Activated CD4-positive, alpha-beta memory T cell treated with anti-CD3 and anti-CD28 coated beads, Interleukin-2, amount 10 ng/mL, durations not matched to agents 7 days and 5 days (primary cell): ENCODE data around the gene STK32C. TPM values are rescaled to one million over a fixed set of nuclear protein-coding genes. Genes with fewer than 3 reads are reported as not detected.

Experiments used
- CTCF ChIA-PET: fragments of 350-600 bp; sonication (Branson Sonifier 250); formaldehyde crosslinking; loops from one replicate; lab custom pipeline; 2021; ENCODE audit warnings: antibody characterized with exemption, inconsistent platforms; lab: Charles Lee
- POLR2A ChIA-PET: fragments of 350-600 bp; sonication (Branson Sonifier 250); formaldehyde crosslinking; loops from one replicate; lab custom pipeline; 2021; ENCODE audit warnings: antibody characterized with exemption; lab: Charles Lee
- DNase-seq: peaks from one replicate; pipeline ENCODE4 v3.0.0-alpha.2; 2020
- H3K27ac Mint-ChIP-seq: one replicate; pipeline ENCODE4 v1.8.0; 2021; ENCODE audit warnings: mild to moderate bottlenecking, mixed read lengths
- H3K27me3 Mint-ChIP-seq: one replicate; pipeline ENCODE4 v1.8.0; 2021; ENCODE audit warnings: mixed read lengths
- H3K36me3 Mint-ChIP-seq: one replicate; pipeline ENCODE4 v1.8.0; 2021; ENCODE audit warnings: low read depth, mixed read lengths
- H3K4me1 Mint-ChIP-seq: one replicate; pipeline ENCODE4 v1.8.0; 2021; ENCODE audit warnings: mixed read lengths
- H3K4me3 Mint-ChIP-seq: one replicate; pipeline ENCODE4 v1.8.0; 2021; ENCODE audit warnings: mild to moderate bottlenecking, mixed read lengths
- H3K9me3 Mint-ChIP-seq: one replicate; pipeline ENCODE4 v1.8.0; 2021; ENCODE audit warnings: mixed read lengths
- total RNA-seq, 2 experiments: library from RNA; stranded (reverse); gene quantifications; one replicate each; pipeline ENCODE4 v1.2.3, GENCODE V29; 2021

STK32C gene
- total RNA-seq, 2 experiments from 2014 or later, result 17.4 to 18.2 TPM

GRCh38 chr10:132232981-132233380, 74.8 kb downstream of the STK32C start:
- no peaks in the 10 kb centered on the region for H3K36me3 Mint-ChIP-seq
- DNase-seq, result no peak
- H3K27me3 Mint-ChIP-seq, result no peaks in the 10 kb centered on the region
- no peaks in the 10 kb centered on the region for H3K9me3 Mint-ChIP-seq
- ChIA-PET POLR2A (no interaction called here), CTCF (no interaction called here)
- H3K4me3 Mint-ChIP-seq, result no peak overlapping the region
- H3K4me1 Mint-ChIP-seq, result peaks cover 28% of the 10 kb centered on the region
- H3K27ac Mint-ChIP-seq, result no peak overlapping the region

GRCh38 chr10:132232023-132232951, 75.5 kb downstream of the STK32C start:
- CTCF ChIA-PET, result no interaction called here
- H3K4me3 Mint-ChIP-seq, result no peak overlapping the region
- H3K27ac Mint-ChIP-seq, result no peak overlapping the region

GRCh38 chr10:132231656-132232022, 76.1 kb downstream of the STK32C start:
- no peak overlapping the region for H3K4me3 Mint-ChIP-seq
- H3K36me3 Mint-ChIP-seq, result no peaks in the 10 kb centered on the region
- H3K9me3 Mint-ChIP-seq, result no peaks in the 10 kb centered on the region
- H3K27me3 Mint-ChIP-seq, result no peaks in the 10 kb centered on the region
- POLR2A ChIA-PET, result no interaction called here
- CTCF ChIA-PET, result no interaction called here
- DNase-seq, result no peak
- H3K27ac Mint-ChIP-seq, result no peak overlapping the region
- H3K4me1 Mint-ChIP-seq, result peaks cover 33% of the 10 kb centered on the region

More at GRCh38 chr10:132232023-132232951, 75.5 kb downstream of the STK32C start:
- H3K36me3 Mint-ChIP-seq, result no peaks in the 10 kb centered on the region
- peaks cover 32% of the 10 kb centered on the region for H3K4me1 Mint-ChIP-seq
- H3K27me3 Mint-ChIP-seq, result no peaks in the 10 kb centered on the region
- H3K9me3 Mint-ChIP-seq, result no peaks in the 10 kb centered on the region
- DNase-seq, result no peak
- POLR2A ChIA-PET, result no interaction called here

- Mint-ChIP-seq H3K4me3 (no peak overlapping the region), H3K27me3 (no peaks in the 10 kb centered on the region), H3K9me3 (no peaks in the 10 kb centered on the region), H3K27ac (peak overlapping the region; percentile 31), H3K36me3 (no peaks in the 10 kb centered on the region), H3K4me1 (peaks cover 33% of the 10 kb centered on the region)
- ChIA-PET POLR2A (no interaction called here), CTCF (no interaction called here)
- DNase-seq, result no peak
These were observed 77.1 kb downstream of the STK32C start for GRCh38 chr10:132230557-132231210.

- Mint-ChIP-seq H3K36me3 (no peaks in the 10 kb centered on the region), H3K4me3 (peak overlapping the region; percentile 65), H3K4me1 (peaks cover 33% of the 10 kb centered on the region), H3K27ac (peak overlapping the region; percentile 84), H3K27me3 (no peaks in the 10 kb centered on the region), H3K9me3 (no peaks in the 10 kb centered on the region)
- ChIA-PET CTCF (no interaction called here), POLR2A (no interaction called here)
- DNase-seq, result peak; percentile 43
These were observed 77.8 kb downstream of the STK32C start for GRCh38 chr10:132229834-132230556.

GRCh38 chr10:132229096-132229495, 78.7 kb downstream of the STK32C start:
- Mint-ChIP-seq H3K9me3 (no peaks in the 10 kb centered on the region), H3K4me1 (peaks cover 33% of the 10 kb centered on the region), H3K27ac (no peak overlapping the region), H3K36me3 (no peaks in the 10 kb centered on the region), H3K4me3 (no peak overlapping the region), H3K27me3 (no peaks in the 10 kb centered on the region)
- no peak for DNase-seq
- ChIA-PET CTCF (no interaction called here), POLR2A (no interaction called here)

GRCh38 chr10:132228616-132229015, 79.1 kb downstream of the STK32C start:
- Mint-ChIP-seq H3K27ac (no peak overlapping the region), H3K4me1 (peaks cover 33% of the 10 kb centered on the region), H3K4me3 (no peak overlapping the region), H3K36me3 (no peaks in the 10 kb centered on the region), H3K27me3 (no peaks in the 10 kb centered on the region), H3K9me3 (no peaks in the 10 kb centered on the region)
- DNase-seq, result no peak
- ChIA-PET CTCF (no interaction called here), POLR2A (no interaction called here)

GRCh38 chr10:132227851-132228390, 79.8 kb downstream of the STK32C start:
- DNase-seq, result no peak
- H3K36me3 Mint-ChIP-seq, result no peaks in the 10 kb centered on the region
- no peaks in the 10 kb centered on the region for H3K27me3 Mint-ChIP-seq
- H3K27ac Mint-ChIP-seq, result no peak overlapping the region
- no peak overlapping the region for H3K4me3 Mint-ChIP-seq
- ChIA-PET POLR2A (no interaction called here), CTCF (no interaction called here)
- no peaks in the 10 kb centered on the region for H3K9me3 Mint-ChIP-seq
- H3K4me1 Mint-ChIP-seq, result peaks cover 31% of the 10 kb centered on the region

- DNase-seq, result no peak
- no peaks in the 10 kb centered on the region for H3K36me3 Mint-ChIP-seq
- peaks cover 22% of the 10 kb centered on the region for H3K4me1 Mint-ChIP-seq
- ChIA-PET CTCF (interaction anchor here (1.2 to 1.9 kb wide), 2 partner anchors 126 to 220 kb away, joined by 3 to 4 read pairs; no protein-coding TSS in a partner anchor), POLR2A (no interaction called here)
- H3K4me3 Mint-ChIP-seq, result no peak overlapping the region
- no peak overlapping the region for H3K27ac Mint-ChIP-seq
- H3K27me3 Mint-ChIP-seq, result no peaks in the 10 kb centered on the region
- no peaks in the 10 kb centered on the region for H3K9me3 Mint-ChIP-seq
These were observed 81.0 kb downstream of the STK32C start for GRCh38 chr10:132226586-132227405.

- ChIA-PET CTCF (interaction anchor here (1.2 to 1.9 kb wide), 2 partner anchors 127 to 221 kb away, joined by 3 to 4 read pairs; no protein-coding TSS in a partner anchor), POLR2A (no interaction called here)
- H3K27ac Mint-ChIP-seq, result no peak overlapping the region
- H3K36me3 Mint-ChIP-seq, result no peaks in the 10 kb centered on the region
- DNase-seq, result no peak
- no peak overlapping the region for H3K4me3 Mint-ChIP-seq
- H3K9me3 Mint-ChIP-seq, result no peaks in the 10 kb centered on the region
- peaks cover 18% of the 10 kb centered on the region for H3K4me1 Mint-ChIP-seq
- H3K27me3 Mint-ChIP-seq, result no peaks in the 10 kb centered on the region
These were observed 81.9 kb downstream of the STK32C start for GRCh38 chr10:132225849-132226205.

GRCh38 chr10:132225073-132225848, 82.5 kb downstream of the STK32C start:
- ChIA-PET POLR2A (no interaction called here), CTCF (interaction anchor here (1.9 kb wide), 1 partner anchor 222 kb away, joined by 4 read pairs; no protein-coding TSS in a partner anchor)
- H3K36me3 Mint-ChIP-seq, result no peaks in the 10 kb centered on the region
- no peaks in the 10 kb centered on the region for H3K27me3 Mint-ChIP-seq
- H3K9me3 Mint-ChIP-seq, result no peaks in the 10 kb centered on the region
- DNase-seq, result no peak
- H3K4me1 Mint-ChIP-seq, result peaks cover 15% of the 10 kb centered on the region
- H3K27ac Mint-ChIP-seq, result no peak overlapping the region
- H3K4me3 Mint-ChIP-seq, result no peak overlapping the region
